SK-N-SH (cell line): ENCODE measurements around the gene DNAJC18. TPM values are rescaled to one million over a fixed set of nuclear protein-coding genes. Genes with fewer than 3 reads are reported as not detected.

Experiments used
- CTCF ChIA-PET: fragments of 300-600, 350-600 bp; formaldehyde crosslinking; extraction: SDS; loops from one replicate; lab custom pipeline; 2021; lab: Yijun Ruan, JAX
- POLR2A ChIA-PET: fragments of 350-600 bp; sonication (Branson Sonifier 250); formaldehyde crosslinking; extraction: SDS; loops from one replicate; lab custom pipeline; 2020; ENCODE audit warnings: antibody characterized with exemption, inconsistent platforms; lab: Yijun Ruan, JAX
- DNase-seq: peaks from one replicate; pipeline ENCODE4 v3.0.0; 2012
- H2AFZ ChIP-seq: fragments of 200-600 bp; sonication (generic); 2 replicates; pipeline ENCODE4 v1.8.1; 2016; ENCODE audit warnings: antibody characterized with exemption, mild to moderate bottlenecking, low read depth
- H3F3A ChIP-seq: fragments of 200-600 bp; sonication (generic); replicated peaks from 2 replicates; pipeline ENCODE3; 2016; ENCODE audit warnings: antibody characterized with exemption, mild to moderate bottlenecking; ENCODE audit not compliant: insufficient read depth
- H3K27ac ChIP-seq, 2 experiments: fragments of 200-500 bp in 1 of 2; fragments of 200-600 bp in 1 of 2; sonication (Bioruptor generic) in 1 of 2; sonication (generic), shearing (Covaris generic) in 1 of 2; 2 replicates each; pipeline versions ENCODE4 v1.5.1 to v1.6.1; 2014 to 2016; ENCODE audit warnings: low read depth in 2 of 2, inconsistent platforms in 1 of 2, low read length in 1 of 2, mild to moderate bottlenecking in 1 of 2, mixed read lengths in 1 of 2
- H3K27me3 ChIP-seq: fragments of 200-600 bp; sonication (generic), shearing (Covaris generic); 2 replicates; pipeline ENCODE4 v1.6.1; 2016; ENCODE audit warnings: mixed run types; ENCODE audit not compliant: insufficient read depth
- H3K36me3 ChIP-seq, 2 experiments: fragments of 200-500 bp in 1 of 2; fragments of 200-600 bp in 1 of 2; sonication (Bioruptor generic) in 1 of 2; sonication (generic) in 1 of 2; replicated peaks in 1 of 2; 2 replicates each; pipeline versions ENCODE3 to v1.5.1; 2014 to 2016; ENCODE audit warnings: low read length in 1 of 2, mild to moderate bottlenecking in 1 of 2; ENCODE audit not compliant: insufficient read depth in 2 of 2, control insufficient read depth in 1 of 2
- H3K4me1 ChIP-seq, 2 experiments: fragments of 200-500 bp in 1 of 2; fragments of 200-600 bp in 1 of 2; sonication (Bioruptor generic) in 1 of 2; sonication (generic), shearing (Covaris generic) in 1 of 2; 2 replicates each; pipeline versions ENCODE4 v1.5.1 to v1.6.1; 2014 to 2016; ENCODE audit warnings: low read depth in 1 of 2, low read length in 1 of 2, mixed run types in 1 of 2; ENCODE audit not compliant: insufficient read depth in 2 of 2, control insufficient read depth in 1 of 2
- H3K4me2 ChIP-seq: fragments of 200-600 bp; sonication (generic), shearing (Covaris generic); 2 replicates; pipeline ENCODE4 v1.6.1; 2017; ENCODE audit warnings: mixed run types
- H3K4me3 ChIP-seq, 2 experiments: fragments of 200-500 bp in 1 of 2; fragments of 200-600 bp in 1 of 2; sonication (Bioruptor generic) in 1 of 2; sonication (generic), shearing (Covaris generic) in 1 of 2; 2 replicates each; pipeline versions ENCODE4 v1.5.1 to v1.8.1; 2014 to 2016; ENCODE audit warnings: low read depth in 2 of 2, inconsistent platforms in 1 of 2, low read length in 1 of 2, mild to moderate bottlenecking in 1 of 2, mixed read lengths in 1 of 2, moderate library complexity in 1 of 2
- H3K79me2 ChIP-seq: fragments of 200-600 bp; sonication (generic); 2 replicates; pipeline ENCODE4 v1.8.1; 2017; ENCODE audit warnings: mild to moderate bottlenecking; ENCODE audit not compliant: insufficient read depth
- H3K9ac ChIP-seq: fragments of 200-600 bp; sonication (generic); 2 replicates; pipeline ENCODE4 v1.6.1; 2017; ENCODE audit warnings: mixed run types
- H3K9me2 ChIP-seq: fragments of 200-600 bp; sonication (generic); 2 replicates; pipeline ENCODE4 v1.6.1; 2017; ENCODE audit warnings: mixed run types
- H3K9me3 ChIP-seq: fragments of 200-600 bp; sonication (generic); 2 replicates; pipeline ENCODE4 v1.6.1; 2017; ENCODE audit warnings: mixed run types, mild to moderate bottlenecking, moderate library complexity
- H4K20me1 ChIP-seq: fragments of 200-600 bp; sonication (generic); 2 replicates; pipeline ENCODE4 v1.6.1; 2017; ENCODE audit warnings: mild to moderate bottlenecking, mixed run types; ENCODE audit not compliant: insufficient read depth
- CHD2 ChIP-seq: fragments of 150-350 bp; IDR thresholded peaks from 2 replicates; pipeline ENCODE4 v1.6.1; 2018; ENCODE audit warnings: low read length; ENCODE audit not compliant: partially characterized antibody
- CTCF ChIP-seq: fragments of 200-600 bp; sonication (generic); IDR thresholded peaks from 2 replicates; pipeline ENCODE4 v1.6.1; 2017; ENCODE audit warnings: antibody characterized with exemption, mild to moderate bottlenecking, moderate library complexity
- EP300 ChIP-seq, 2 experiments: IDR thresholded peaks; 2 replicates each; pipeline versions ENCODE4 v1.4.0 to v1.6.1; 2012; ENCODE audit warnings: borderline replicate concordance in 1 of 2, low read depth in 1 of 2, low read length in 1 of 2
- FOSL2 ChIP-seq: IDR thresholded peaks from 2 replicates; pipeline ENCODE4 v1.4.0; 2012; ENCODE audit warnings: low read depth, mild to moderate bottlenecking, moderate library complexity, borderline replicate concordance
- FOXM1 ChIP-seq: IDR thresholded peaks from 2 replicates; pipeline ENCODE4 v1.4.0; 2012; ENCODE audit warnings: low read depth, mild to moderate bottlenecking
- GATA2 ChIP-seq: sonication (generic); formaldehyde crosslinking; IDR thresholded peaks from 2 replicates; pipeline ENCODE4 v1.5.0; 2020; ENCODE audit warnings: mild to moderate bottlenecking, missing genetic modification reagents
- MEF2A ChIP-seq: IDR thresholded peaks from 2 replicates; pipeline ENCODE4 v1.4.0; 2012; ENCODE audit warnings: low read depth, borderline replicate concordance
- MXI1 ChIP-seq: IDR thresholded peaks from 2 replicates; pipeline ENCODE4 v1.6.1; 2012; ENCODE audit warnings: mild to moderate bottlenecking, low read depth, low read length, improper control_type of control experiment
- NFIC ChIP-seq: IDR thresholded peaks from 2 replicates; pipeline ENCODE4 v1.4.0; 2012; ENCODE audit warnings: borderline replicate concordance
- NRF1 ChIP-seq: IDR thresholded peaks from 2 replicates; pipeline ENCODE4 v1.6.1; 2012; ENCODE audit warnings: low read depth, mild to moderate bottlenecking, low read length
- WGBS: methylation state at CpG from one replicate; pipeline ENCODE4 v1.1.6; 2017; ENCODE audit warnings: low lambda C conversion rate; 5-methylcytosine and 5-hydroxymethylcytosine counted together
- polyA plus RNA-seq, 3 experiments: library from polyadenylated mRNA; depleted of rRNA; stranded (reverse); fragments of >200 nt; gene quantifications; 2 replicates each; pipeline ENCODE4 v1.2.3, GENCODE V29; 2012
- TF ChIP-seq, protein P1 (sequence below): IDR thresholded peaks from 2 replicates; pipeline ENCODE4 v1.6.1; 2012; ENCODE audit warnings: mild to moderate bottlenecking, low read depth, low read length, moderate library complexity
- TF ChIP-seq, protein P2 (sequence below): IDR thresholded peaks from 2 replicates; pipeline ENCODE4 v1.4.0; 2012; ENCODE audit warnings: low read depth, borderline replicate concordance
- TF ChIP-seq, protein P3 (sequence below): IDR thresholded peaks from 2 replicates; pipeline ENCODE4; 2012

The DNAJC18 gene
- polyA plus RNA-seq, 1 of the 3 experiments (the other 2 are of a cell fraction): 7.4 TPM

- TF ChIP-seq, protein P1, sequence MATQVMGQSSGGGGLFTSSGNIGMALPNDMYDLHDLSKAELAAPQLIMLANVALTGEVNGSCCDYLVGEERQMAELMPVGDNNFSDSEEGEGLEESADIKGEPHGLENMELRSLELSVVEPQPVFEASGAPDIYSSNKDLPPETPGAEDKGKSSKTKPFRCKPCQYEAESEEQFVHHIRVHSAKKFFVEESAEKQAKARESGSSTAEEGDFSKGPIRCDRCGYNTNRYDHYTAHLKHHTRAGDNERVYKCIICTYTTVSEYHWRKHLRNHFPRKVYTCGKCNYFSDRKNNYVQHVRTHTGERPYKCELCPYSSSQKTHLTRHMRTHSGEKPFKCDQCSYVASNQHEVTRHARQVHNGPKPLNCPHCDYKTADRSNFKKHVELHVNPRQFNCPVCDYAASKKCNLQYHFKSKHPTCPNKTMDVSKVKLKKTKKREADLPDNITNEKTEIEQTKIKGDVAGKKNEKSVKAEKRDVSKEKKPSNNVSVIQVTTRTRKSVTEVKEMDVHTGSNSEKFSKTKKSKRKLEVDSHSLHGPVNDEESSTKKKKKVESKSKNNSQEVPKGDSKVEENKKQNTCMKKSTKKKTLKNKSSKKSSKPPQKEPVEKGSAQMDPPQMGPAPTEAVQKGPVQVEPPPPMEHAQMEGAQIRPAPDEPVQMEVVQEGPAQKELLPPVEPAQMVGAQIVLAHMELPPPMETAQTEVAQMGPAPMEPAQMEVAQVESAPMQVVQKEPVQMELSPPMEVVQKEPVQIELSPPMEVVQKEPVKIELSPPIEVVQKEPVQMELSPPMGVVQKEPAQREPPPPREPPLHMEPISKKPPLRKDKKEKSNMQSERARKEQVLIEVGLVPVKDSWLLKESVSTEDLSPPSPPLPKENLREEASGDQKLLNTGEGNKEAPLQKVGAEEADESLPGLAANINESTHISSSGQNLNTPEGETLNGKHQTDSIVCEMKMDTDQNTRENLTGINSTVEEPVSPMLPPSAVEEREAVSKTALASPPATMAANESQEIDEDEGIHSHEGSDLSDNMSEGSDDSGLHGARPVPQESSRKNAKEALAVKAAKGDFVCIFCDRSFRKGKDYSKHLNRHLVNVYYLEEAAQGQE: no peak
- TF ChIP-seq MXI1 (peak; percentile 79), GATA2 (CRISPR knock-in tag) (no peak), CHD2 (peak; percentile 39), NFIC (no peak), MEF2A (no peak), NRF1 (no peak)
- TF ChIP-seq, protein P2, sequence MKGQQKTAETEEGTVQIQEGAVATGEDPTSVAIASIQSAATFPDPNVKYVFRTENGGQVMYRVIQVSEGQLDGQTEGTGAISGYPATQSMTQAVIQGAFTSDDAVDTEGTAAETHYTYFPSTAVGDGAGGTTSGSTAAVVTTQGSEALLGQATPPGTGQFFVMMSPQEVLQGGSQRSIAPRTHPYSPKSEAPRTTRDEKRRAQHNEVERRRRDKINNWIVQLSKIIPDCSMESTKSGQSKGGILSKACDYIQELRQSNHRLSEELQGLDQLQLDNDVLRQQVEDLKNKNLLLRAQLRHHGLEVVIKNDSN: no peak
These were observed 35.4 kb downstream of the DNAJC18 start, which contains the start of gene SPATA24 (continued) for GRCh38 chr5:139403787-139404483.

DNA sequence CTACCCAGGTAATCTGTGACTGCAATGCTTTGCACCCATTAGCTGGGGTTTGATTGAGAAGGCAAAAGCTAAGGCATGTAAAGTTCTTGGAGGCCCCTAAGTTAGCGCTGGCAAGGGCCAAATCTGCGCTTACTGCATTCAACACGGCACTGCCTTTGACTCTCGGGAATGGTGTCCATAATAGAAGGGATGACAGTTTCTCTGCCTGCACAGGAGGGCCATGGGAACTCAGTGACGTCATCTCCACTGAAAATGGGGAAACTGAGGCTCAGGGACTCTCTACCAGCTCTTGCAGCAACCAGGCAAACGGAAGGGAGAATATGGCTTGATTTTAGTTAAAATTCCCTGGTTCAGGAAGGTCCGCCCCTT, 35.9 kb downstream of the DNAJC18 start:
- H3K36me3 ChIP-seq: peaks cover 0 to 2% of the 10 kb centered on the region in 2 experiments
- H3K9ac ChIP-seq: peak overlapping the region; percentile 74
- DNase-seq: no peak
- WGBS: 16% methylated on average over 7 of the region's 7 CpGs
- ChIA-PET POLR2A (interaction anchor here (0.5 to 1.1 kb wide), 4 partner anchors 9 to 301 kb away, joined by 3 to 5 read pairs (median 4); partner anchors contain the start of genes DNAJC18 and PROB1), CTCF (interaction anchor here (1.1 to 3.4 kb wide), 6 partner anchors 11 to 939 kb away, joined by 3 to 29 read pairs (median 7); partner anchors contain the start of genes DNAJC18, MZB1 and PROB1)
- peaks cover 8% of the 10 kb centered on the region for H3F3A ChIP-seq
- H3K9me3 ChIP-seq: no peaks in the 10 kb centered on the region
- peak overlapping the region; percentile 57 to 66 for H3K4me3 ChIP-seq
- TF ChIP-seq NRF1: no peak
- no peak for TF ChIP-seq MEF2A
- TF ChIP-seq, protein P3, sequence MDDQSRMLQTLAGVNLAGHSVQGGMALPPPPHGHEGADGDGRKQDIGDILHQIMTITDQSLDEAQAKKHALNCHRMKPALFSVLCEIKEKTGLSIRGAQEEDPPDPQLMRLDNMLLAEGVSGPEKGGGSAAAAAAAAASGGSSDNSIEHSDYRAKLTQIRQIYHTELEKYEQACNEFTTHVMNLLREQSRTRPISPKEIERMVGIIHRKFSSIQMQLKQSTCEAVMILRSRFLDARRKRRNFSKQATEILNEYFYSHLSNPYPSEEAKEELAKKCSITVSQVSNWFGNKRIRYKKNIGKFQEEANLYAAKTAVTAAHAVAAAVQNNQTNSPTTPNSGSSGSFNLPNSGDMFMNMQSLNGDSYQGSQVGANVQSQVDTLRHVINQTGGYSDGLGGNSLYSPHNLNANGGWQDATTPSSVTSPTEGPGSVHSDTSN: no peak
- no peak for TF ChIP-seq EP300 (IDR thresholded peaks at IDR 0.05; ENCODE audit: borderline replicate concordance in 1 of 2, low read depth in 1 of 2, low read length in 1 of 2)
- no peak for TF ChIP-seq CTCF
- TF ChIP-seq FOXM1: no peak
- no peak for TF ChIP-seq FOSL2
- peak overlapping the region; percentile 76 for H3K4me2 ChIP-seq
- H3K27me3 ChIP-seq: no peaks in the 10 kb centered on the region
- no peaks in the 10 kb centered on the region for H3K9me2 ChIP-seq
- H4K20me1 ChIP-seq: no peaks in the 10 kb centered on the region
- H3K4me1 ChIP-seq: peaks cover 0 to 13% of the 10 kb centered on the region in 2 experiments; a peak in 1 of 4 replicates
- no peaks in the 10 kb centered on the region for H3K79me2 ChIP-seq
- H3K27ac ChIP-seq: peak overlapping the region; percentile 94 to 95
- H2AFZ ChIP-seq: peak overlapping the region; percentile 82
